ENCODE results near the gene NUP93. TPM values are rescaled to one million over a fixed set of nuclear protein-coding genes. Genes with fewer than 3 reads are reported as not detected.

The NUP93 gene
- total and polyA plus RNA-seq, 2 of the 8 experiments (the other 6 are each of a cell fraction or from before 2014, with no cell fraction given), result 147 to 201 TPM

- Histone ChIP-seq H2BK120ac (replicated peaks; ENCODE audit: low read depth, low read length) (no peak overlapping the region), H4K20me1 (replicated peaks in 1 of 2; ENCODE audit: control insufficient read depth in 1 of 2, insufficient read depth in 2 of 2, low read length in 2 of 2) (peaks cover 7 to 8% of the 10 kb centered on the region in 2 experiments), H2BK5ac (ENCODE audit: low read depth, low read length) (no peak overlapping the region), H3K4me3 (ENCODE audit: extremely low read depth in 1 of 4, insufficient read depth in 2 of 4, low read depth in 3 of 4, low read length in 4 of 4) (no peak overlapping the region), H3K23me2 (ENCODE audit: low read depth, low read length) (no peaks in the 10 kb centered on the region), H3K4me1 (replicated peaks in 1 of 4; ENCODE audit: control insufficient read depth in 3 of 4, insufficient read depth in 4 of 4, low read length in 3 of 4) (peaks cover 0 to 3% (median 0%) of the 10 kb centered on the region in 4 experiments; a peak in 1 of 7 replicates), H2AK5ac (ENCODE audit: low read depth, low read length) (no peak overlapping the region), H3K27me3 (replicated peaks in 1 of 4; ENCODE audit: control insufficient read depth in 3 of 4, extremely low read depth in 1 of 4, insufficient read depth in 3 of 4, low read length in 3 of 4) (no peaks in the 10 kb centered on the region), H3K9ac (replicated peaks in 1 of 4; ENCODE audit: extremely low read depth in 1 of 4, low read depth in 3 of 4, low read length in 3 of 4) (no peak overlapping the region), H4K91ac (replicated peaks; ENCODE audit: insufficient read length, low read length) (no peak overlapping the region), H2AFZ (ENCODE audit: low read length) (no peak overlapping the region), H3K4me2 (ENCODE audit: insufficient read depth in 1 of 2, low read depth in 2 of 2, low read length in 2 of 2) (no peak overlapping the region), H3K4ac (replicated peaks; ENCODE audit: insufficient read length, low read depth, low read length) (no peak overlapping the region), H2BK20ac (ENCODE audit: low read length) (no peak overlapping the region), H3K18ac (ENCODE audit: extremely low read depth, low read length) (no peak overlapping the region), H3K36me3 (ENCODE audit: control insufficient read depth in 2 of 4, insufficient read depth in 4 of 4, low read length in 3 of 4) (peaks cover 0 to 7% (median 0%) of the 10 kb centered on the region in 4 experiments; a peak in 3 of 8 replicates), H2BK12ac (ENCODE audit: low read depth, low read length) (no peak overlapping the region), H3K9me3 (ENCODE audit: insufficient read depth in 2 of 2, low read depth in 1 of 2, low read length in 1 of 2) (no peaks in the 10 kb centered on the region), H4K8ac (ENCODE audit: extremely low read depth, insufficient read depth, low read length) (no peak overlapping the region), H3K79me1 (ENCODE audit: low read depth, low read length) (peaks cover 4% of the 10 kb centered on the region; the same call in 1 of the 2 replicates), H3K14ac (ENCODE audit: insufficient read length) (no peak overlapping the region), H2BK15ac (ENCODE audit: low read length) (no peak overlapping the region), H3K27ac (ENCODE audit: low read depth, low read length) (no peak overlapping the region), H3K56ac (replicated peaks; ENCODE audit: insufficient read length, low read depth, low read length) (no peak overlapping the region), H3K23ac (ENCODE audit: insufficient read length) (no peak overlapping the region), H4K5ac (ENCODE audit: insufficient read length, low read depth, low read length) (no peak overlapping the region), H3K79me2 (ENCODE audit: control insufficient read depth in 1 of 2, insufficient read depth in 2 of 2, low read length in 2 of 2) (peaks cover 0 to 35% of the 10 kb centered on the region in 2 experiments; a peak in 2 of 4 replicates)
- 91% methylated on average over 3 of the region's 3 CpGs; no CpG with 5 or more reads in 1 of the 2 experiments for WGBS, 2 experiments (ENCODE audit: extremely low coverage in 1 of 2, insufficient coverage in 1 of 2, insufficient read length in 1 of 2, insufficient replicate concordance in 2 of 2, low coverage in 1 of 2, low lambda C conversion rate in 2 of 2, missing lambda C conversion rate in 1 of 2)
- ChIA-PET POLR2A (ENCODE audit: partially characterized antibody) (interaction anchor here (0.9 to 1.4 kb wide), 2 partner anchors 14 to 40 kb away, joined by 3 to 4 read pairs; no protein-coding TSS in a partner anchor), CTCF (ENCODE audit: partially characterized antibody) (interaction anchor here (0.9 to 1.4 kb wide), 3 partner anchors 11 to 19 kb away, joined by 3 to 7 read pairs (median 4); no protein-coding TSS in a partner anchor)
- FAIRE-seq, result no peak
- no peak for DNase-seq (ENCODE audit: low read depth in 1 of 2, low spot score in 2 of 2)
- TF ChIP-seq CHD2 (IDR thresholded peaks at IDR 0.05; ENCODE audit: low read length), result no peak
- TF ChIP-seq TAF7 (optimal IDR thresholded peaks at IDR 0.05; ENCODE audit: borderline replicate concordance, low read depth, low read length), result no peak
- TF ChIP-seq KDM1A (IDR thresholded peaks at IDR 0.05; ENCODE audit: borderline replicate concordance, low read length), result no peak
- TF ChIP-seq ATF3 (IDR thresholded peaks at IDR 0.05; ENCODE audit: insufficient read depth, low read depth, low read length), result no peak
- TF ChIP-seq MAX (IDR thresholded peaks at IDR 0.05), result no peak
- no peak for TF ChIP-seq TAF1 (IDR thresholded peaks at IDR 0.05; ENCODE audit: low read depth, low read length)
- TF ChIP-seq, protein P1, sequence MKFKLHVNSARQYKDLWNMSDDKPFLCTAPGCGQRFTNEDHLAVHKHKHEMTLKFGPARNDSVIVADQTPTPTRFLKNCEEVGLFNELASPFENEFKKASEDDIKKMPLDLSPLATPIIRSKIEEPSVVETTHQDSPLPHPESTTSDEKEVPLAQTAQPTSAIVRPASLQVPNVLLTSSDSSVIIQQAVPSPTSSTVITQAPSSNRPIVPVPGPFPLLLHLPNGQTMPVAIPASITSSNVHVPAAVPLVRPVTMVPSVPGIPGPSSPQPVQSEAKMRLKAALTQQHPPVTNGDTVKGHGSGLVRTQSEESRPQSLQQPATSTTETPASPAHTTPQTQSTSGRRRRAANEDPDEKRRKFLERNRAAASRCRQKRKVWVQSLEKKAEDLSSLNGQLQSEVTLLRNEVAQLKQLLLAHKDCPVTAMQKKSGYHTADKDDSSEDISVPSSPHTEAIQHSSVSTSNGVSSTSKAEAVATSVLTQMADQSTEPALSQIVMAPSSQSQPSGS (IDR thresholded peaks at IDR 0.05; ENCODE audit: low read length), result no peak
- no peak for TF ChIP-seq RBBP5 (IDR thresholded peaks at IDR 0.05; ENCODE audit: borderline replicate concordance, low read depth, low read length)
- no peak for TF ChIP-seq POU5F1 (IDR thresholded peaks at IDR 0.05; ENCODE audit: low read depth, low read length)
- no peak for TF ChIP-seq HDAC2 (IDR thresholded peaks at IDR 0.05; ENCODE audit: borderline replicate concordance in 1 of 2, low read depth in 2 of 2, low read length in 2 of 2)
Observed at GRCh38 chr16:56769677-56770076, 39.7 kb downstream of the NUP93 start.

All from H1 (cell line).